Measurements from ENCODE around the gene JSRP1. TPM values are rescaled to one million over a fixed set of nuclear protein-coding genes. Genes with fewer than 3 reads are reported as not detected.

The JSRP1 gene
- total RNA-seq, 2 experiments from 2014 or later, result 0.56 to 0.58 TPM

GRCh38 chr19:2302319-2303210 lies 46.3 kb upstream of the JSRP1 start:
- peak in 3 of 14 experiments; percentile 26 to 63 (median 50) for DNase-seq
- H3K27ac Mint-ChIP-seq, result peak overlapping the region; percentile 9
- peak overlapping the region; percentile 54 for H3K4me3 Mint-ChIP-seq
- Histone ChIP-seq H3K27ac (ENCODE audit: low read depth in 1 of 2, low read length in 2 of 2) (no peak overlapping the region), H3K27me3 (ENCODE audit: control insufficient read depth in 1 of 2, insufficient read depth in 2 of 2, low read length in 2 of 2) (peaks cover 34 to 36% of the 10 kb centered on the region in 2 experiments), H3K9me3 (ENCODE audit: control insufficient read depth in 1 of 2, insufficient read depth in 1 of 2, low read length in 2 of 2) (peaks cover 0 to 16% of the 10 kb centered on the region in 2 experiments), H3K36me3 (ENCODE audit: insufficient read depth, low read length) (no peaks in the 10 kb centered on the region), H3K4me3 (ENCODE audit: low read length) (peak overlapping the region; percentile 10), H3K4me1 (ENCODE audit: insufficient read depth, low read length) (peaks cover 21% of the 10 kb centered on the region)
- POLR2A ChIA-PET, result interaction anchor here (0.8 to 1.2 kb wide), 4 partner anchors 10 to 67 kb away, joined by 3 to 7 read pairs (median 3); partner anchors contain the start of gene PLEKHJ1
- TF ChIP-seq CTCF (IDR thresholded peaks at IDR 0.05), result no peak
- CTCF ChIA-PET, result interaction anchor here (0.7 kb wide), 1 partner anchor 234 kb away, joined by 4 read pairs; no protein-coding TSS in a partner anchor
- H3K36me3 Mint-ChIP-seq (ENCODE audit: low read depth), result no peaks in the 10 kb centered on the region
- peaks cover 7% of the 10 kb centered on the region for H3K4me1 Mint-ChIP-seq (ENCODE audit: low read depth)
- intact Hi-C loops (cut with DNase I, micrococcal nuclease), result no loop called here
- H3K27me3 Mint-ChIP-seq, result peaks cover 42% of the 10 kb centered on the region
- no peaks in the 10 kb centered on the region for H3K9me3 Mint-ChIP-seq
- ATAC-seq (ENCODE audit: poor library complexity), result peak; percentile 80

- Mint-ChIP-seq H3K27ac (no peak overlapping the region), H3K9me3 (no peaks in the 10 kb centered on the region), H3K27me3 (peaks cover 27% of the 10 kb centered on the region), H3K4me1 (ENCODE audit: low read depth) (peaks cover 7% of the 10 kb centered on the region), H3K4me3 (no peak overlapping the region), H3K36me3 (ENCODE audit: low read depth) (no peaks in the 10 kb centered on the region)
- Histone ChIP-seq H3K27ac (ENCODE audit: low read depth in 1 of 2, low read length in 2 of 2) (no peak overlapping the region), H3K36me3 (ENCODE audit: insufficient read depth, low read length) (no peaks in the 10 kb centered on the region), H3K9me3 (ENCODE audit: control insufficient read depth in 1 of 2, insufficient read depth in 1 of 2, low read length in 2 of 2) (peaks cover 0 to 6% of the 10 kb centered on the region in 2 experiments), H3K27me3 (ENCODE audit: control insufficient read depth in 1 of 2, insufficient read depth in 2 of 2, low read length in 2 of 2) (peaks cover 15 to 19% of the 10 kb centered on the region in 2 experiments), H3K4me3 (ENCODE audit: low read length) (no peak overlapping the region), H3K4me1 (ENCODE audit: insufficient read depth, low read length) (peaks cover 18% of the 10 kb centered on the region)
- ATAC-seq (ENCODE audit: poor library complexity), result no peak
- intact Hi-C loops (cut with DNase I, micrococcal nuclease), result no loop called here
- CTCF ChIA-PET, result interaction anchor here (0.7 kb wide), 1 partner anchor 147 kb away, joined by 3 read pairs; no protein-coding TSS in a partner anchor
- POLR2A ChIA-PET, result no interaction called here
- TF ChIP-seq CTCF (IDR thresholded peaks at IDR 0.05), result no peak
- DNase-seq, result peak in 1 of 14 experiments; percentile 16
These were observed 44.3 kb upstream of the JSRP1 start for GRCh38 chr19:2300533-2300932.

GRCh38 chr19:2296141-2296540 lies 39.9 kb upstream of the JSRP1 start:
- Histone ChIP-seq H3K4me3 (ENCODE audit: low read length) (no peak overlapping the region), H3K4me1 (ENCODE audit: insufficient read depth, low read length) (peaks cover 12% of the 10 kb centered on the region), H3K36me3 (ENCODE audit: insufficient read depth, low read length) (peaks cover 10% of the 10 kb centered on the region), H3K9me3 (ENCODE audit: control insufficient read depth in 1 of 2, insufficient read depth in 1 of 2, low read length in 2 of 2) (no peaks in the 10 kb centered on the region), H3K27me3 (ENCODE audit: control insufficient read depth in 1 of 2, insufficient read depth in 2 of 2, low read length in 2 of 2) (no peaks in the 10 kb centered on the region), H3K27ac (ENCODE audit: low read depth in 1 of 2, low read length in 2 of 2) (no peak overlapping the region)
- no peak for TF ChIP-seq CTCF (IDR thresholded peaks at IDR 0.05)
- Mint-ChIP-seq H3K27ac (no peak overlapping the region), H3K4me3 (no peak overlapping the region), H3K4me1 (ENCODE audit: low read depth) (peaks cover 6% of the 10 kb centered on the region), H3K9me3 (no peaks in the 10 kb centered on the region), H3K36me3 (ENCODE audit: low read depth) (peaks cover 20% of the 10 kb centered on the region), H3K27me3 (no peaks in the 10 kb centered on the region)
- ChIA-PET POLR2A (interaction anchor here (0.8 kb wide), 1 partner anchor 26 kb away, joined by 3 read pairs; no protein-coding TSS in a partner anchor), CTCF (no interaction called here)
- no peak for ATAC-seq (ENCODE audit: poor library complexity)
- no peak for DNase-seq
- intact Hi-C loops (cut with DNase I, micrococcal nuclease), result no loop called here

All from CD4-positive, alpha-beta T cell (primary cell).